ENCODE results near the gene GLA. TPM values are rescaled to one million over a fixed set of nuclear protein-coding genes. Genes with fewer than 3 reads are reported as not detected.
A peak's percentile ranks its signal among the peaks of the same experiment; 100 is the strongest.

GLA gene
- total RNA-seq, 1 donor from 2014 or later: 48.3 TPM

DNA sequence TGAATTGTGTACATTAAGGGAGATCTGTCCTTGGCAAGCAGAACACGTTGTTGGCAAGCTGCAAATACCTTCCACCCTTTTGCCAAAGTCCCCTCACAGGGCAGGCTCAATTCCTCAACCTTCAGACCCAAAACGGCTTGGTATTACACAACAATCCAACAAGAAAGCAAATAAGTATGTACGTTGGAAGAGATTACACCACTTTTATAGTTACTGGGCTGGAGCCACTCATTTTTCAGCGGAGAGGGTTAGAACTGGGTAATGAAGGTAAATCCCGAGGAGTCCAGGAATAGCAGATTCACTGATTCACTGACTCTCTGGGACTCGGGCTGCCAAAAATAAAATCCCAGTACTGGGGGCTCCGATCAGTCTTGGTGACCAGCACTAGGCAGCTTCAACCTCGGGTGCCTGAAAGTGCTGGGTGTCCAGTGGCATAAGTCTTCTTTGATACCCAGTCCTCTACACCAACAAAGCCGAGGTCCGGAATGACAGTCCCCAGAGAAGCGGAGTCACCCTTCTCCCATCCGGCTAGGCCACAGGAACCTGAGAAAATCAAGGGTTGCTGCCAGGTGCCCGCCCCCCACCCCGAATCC is 59.8 kb downstream of the GLA start:
- H3K27me3 ChIP-seq: no peaks in the 10 kb centered on the region
- H2AFZ ChIP-seq (replicated peaks): peak overlapping the region; percentile 92
- H3K9ac ChIP-seq: peak overlapping the region; percentile 68
- Mint-ChIP-seq H3K36me3 (no peaks in the 10 kb centered on the region), H3K4me3 (peak overlapping the region; percentile 90), H3K27me3 (ENCODE audit: insufficient read depth, low read depth) (no peaks in the 10 kb centered on the region), H3K9me3 (no peaks in the 10 kb centered on the region), H3K27ac (no peak overlapping the region), H3K4me1 (peaks cover 17% of the 10 kb centered on the region)
- DNase-seq (ENCODE audit: low spot score): no peak
- no peaks in the 10 kb centered on the region for H3K9me3 ChIP-seq (ENCODE audit: low read depth)
- H4K20me1 ChIP-seq (ENCODE audit: low read depth): no peaks in the 10 kb centered on the region
- peak overlapping the region; percentile 73 for H3K4me3 ChIP-seq
- H3K4me2 ChIP-seq: peak overlapping the region; percentile 78
- H3K27ac ChIP-seq: no peak overlapping the region
- peaks cover 9% of the 10 kb centered on the region for H3K4me1 ChIP-seq
- H3F3A ChIP-seq (ENCODE audit: low read depth): no peaks in the 10 kb centered on the region
- no peak for TF ChIP-seq CTCF (IDR thresholded peaks at IDR 0.05)
- no peak for TF ChIP-seq EZH2 (IDR thresholded peaks at IDR 0.05)
- H3K36me3 ChIP-seq: no peaks in the 10 kb centered on the region
- peaks cover 36% of the 10 kb centered on the region for H3K79me2 ChIP-seq (ENCODE audit: low read depth)

Other genes with a start within 250 kb of the GLA start
- gene DRP2, start 188.1 kb downstream of the GLA start, total RNA-seq (ENCODE audit: low replicate concordance): 1.4 and 2.2 TPM in 2 replicates
- gene TAF7L, start 116.6 kb downstream of the GLA start, total RNA-seq (ENCODE audit: low replicate concordance): not detected in 2 replicates
- gene TIMM8A, start 59.2 kb downstream of the GLA start, total RNA-seq (ENCODE audit: low replicate concordance): 7.7 and 9.5 TPM in 2 replicates
- 0.03 TPM in 1 of 2 replicates, not detected in the other for gene BTK, start 21.7 kb downstream of the GLA start, total RNA-seq (ENCODE audit: low replicate concordance)
- 2,927 and 6,478 TPM in 2 replicates for gene RPL36A, start 16.9 kb downstream of the GLA start, total RNA-seq (ENCODE audit: low replicate concordance)
- 64.5 and 93.3 TPM in 2 replicates for gene HNRNPH2, start 297 bp upstream of the GLA start, total RNA-seq (ENCODE audit: low replicate concordance)
- 8.8 and 14.1 TPM in 2 replicates for gene ARMCX4, start 77.5 kb upstream of the GLA start, total RNA-seq (ENCODE audit: low replicate concordance)
- gene ARMCX1, start 142.6 kb upstream of the GLA start, total RNA-seq (ENCODE audit: low replicate concordance): 30.8 and 41.9 TPM in 2 replicates
- 23.8 and 35.6 TPM in 2 replicates for gene ARMCX6, start 210.1 kb upstream of the GLA start, total RNA-seq (ENCODE audit: low replicate concordance)
- 31.2 and 40.7 TPM in 2 replicates for gene ARMCX3, start 215.2 kb upstream of the GLA start, total RNA-seq (ENCODE audit: low replicate concordance)